Measurements from ENCODE around the gene PGM3. TPM values are rescaled to one million over a fixed set of nuclear protein-coding genes. Genes with fewer than 3 reads are reported as not detected.

Gene PGM3
- total RNA-seq, 6 donors from 2014 or later = 7.8 to 36.3 (median 29.6) TPM

- Histone ChIP-seq H3K27me3 (no peaks in the 10 kb centered on the region), H3K4me3 (no peak overlapping the region), H3K9me3 (no peaks in the 10 kb centered on the region), H3K36me3 (peaks cover 6 to 65% (median 14%) of the 10 kb centered on the region in 4 donors), H3K4me1 (no peaks in the 10 kb centered on the region), H3K27ac (no peak overlapping the region)
- 92 to 96% methylated on average over 1 of the region's 1 CpG for WGBS, 2 donors
- ATAC-seq (ENCODE audit: low FRiP score in 2 of 2) (no peak), DNase-seq (no peak)
- TF ChIP-seq POLR2AphosphoS5 (IDR thresholded peaks at IDR 0.05) (no peak), EP300 (IDR thresholded peaks at IDR 0.05) (no peak), POLR2A (IDR thresholded peaks at IDR 0.05) (no peak), CTCF (IDR thresholded peaks at IDR 0.05) (no peak)
Measured at GRCh38 chr6:83160167-83160566, 32.9 kb downstream of the PGM3 start.

GRCh38 chr6:83155794-83156193 is 37.3 kb downstream of the PGM3 start:
- 82 to 88% methylated on average over 2 of the region's 2 CpGs for WGBS, 2 donors
- Histone ChIP-seq H3K27me3 (no peaks in the 10 kb centered on the region), H3K36me3 (peaks cover 6 to 91% (median 31%) of the 10 kb centered on the region in 4 donors), H3K4me1 (no peaks in the 10 kb centered on the region), H3K4me3 (no peak overlapping the region), H3K9me3 (no peaks in the 10 kb centered on the region), H3K27ac (no peak overlapping the region)
- ATAC-seq (ENCODE audit: low FRiP score in 2 of 2) = no peak
- no peak for DNase-seq
- TF ChIP-seq POLR2AphosphoS5 (IDR thresholded peaks at IDR 0.05) (no peak), EP300 (IDR thresholded peaks at IDR 0.05) (no peak), POLR2A (IDR thresholded peaks at IDR 0.05) (no peak), CTCF (IDR thresholded peaks at IDR 0.05) (no peak)

DNA sequence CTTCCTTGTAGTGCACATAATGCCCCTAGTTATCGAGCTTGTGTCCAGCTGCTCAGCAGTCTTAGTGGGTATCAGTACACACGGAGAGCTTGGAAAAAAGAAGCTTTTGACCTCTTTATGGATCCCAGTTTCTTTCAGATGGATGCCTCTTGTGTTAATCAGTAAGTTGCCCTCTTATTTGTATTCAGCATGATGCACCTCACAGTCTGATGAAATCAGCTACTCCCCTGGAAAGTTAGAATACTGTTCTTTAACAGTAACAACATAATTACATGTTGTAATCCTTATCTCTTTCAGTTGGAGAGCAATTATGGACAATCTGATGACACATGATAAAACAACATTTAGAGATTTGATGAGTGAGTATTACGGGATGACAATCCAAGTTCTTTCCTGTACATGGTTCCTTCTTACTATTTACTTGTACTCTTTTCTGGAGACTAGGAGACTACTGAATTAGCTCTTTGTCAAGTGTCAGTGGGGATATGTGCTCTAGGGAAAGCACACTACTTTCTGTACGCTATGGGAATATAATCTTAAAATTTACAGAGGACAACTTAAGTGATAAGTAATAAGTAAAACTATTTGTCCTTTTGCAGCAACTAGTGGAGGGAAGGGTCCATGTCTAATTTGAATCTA is 39.1 kb downstream of the PGM3 start:
- no peak for DNase-seq
- no peak for ATAC-seq (ENCODE audit: low FRiP score in 2 of 2)
- WGBS, 2 donors = 90 to 93% methylated on average over 4 of the region's 4 CpGs
- Histone ChIP-seq H3K4me3 (no peak overlapping the region), H3K27me3 (no peaks in the 10 kb centered on the region), H3K36me3 (peaks cover 0 to 83% (median 31%) of the 10 kb centered on the region in 4 donors), H3K27ac (no peak overlapping the region), H3K4me1 (no peaks in the 10 kb centered on the region), H3K9me3 (no peaks in the 10 kb centered on the region)
- TF ChIP-seq POLR2AphosphoS5 (IDR thresholded peaks at IDR 0.05) (no peak), POLR2A (IDR thresholded peaks at IDR 0.05) (no peak), CTCF (IDR thresholded peaks at IDR 0.05) (no peak), EP300 (IDR thresholded peaks at IDR 0.05) (no peak)

GRCh38 chr6:83152913-83153312 is 40.2 kb downstream of the PGM3 start:
- Histone ChIP-seq H3K4me3 (no peak overlapping the region), H3K9me3 (no peaks in the 10 kb centered on the region), H3K27ac (no peak overlapping the region), H3K4me1 (no peaks in the 10 kb centered on the region), H3K36me3 (peaks cover 0 to 81% (median 29%) of the 10 kb centered on the region in 4 donors), H3K27me3 (no peaks in the 10 kb centered on the region)
- DNase-seq = no peak
- TF ChIP-seq CTCF (IDR thresholded peaks at IDR 0.05) (no peak), EP300 (IDR thresholded peaks at IDR 0.05) (no peak), POLR2A (IDR thresholded peaks at IDR 0.05) (no peak), POLR2AphosphoS5 (IDR thresholded peaks at IDR 0.05) (no peak)
- WGBS, 2 donors = 85 to 94% methylated on average over 1 of the region's 1 CpG
- no peak for ATAC-seq (ENCODE audit: low FRiP score in 2 of 2)

GRCh38 chr6:83151114-83151513 is 42.0 kb downstream of the PGM3 start:
- ATAC-seq (ENCODE audit: low FRiP score in 2 of 2) (no peak), DNase-seq (no peak)
- H3K27ac ChIP-seq = no peak overlapping the region
- no peaks in the 10 kb centered on the region for H3K27me3 ChIP-seq
- TF ChIP-seq POLR2A (IDR thresholded peaks at IDR 0.05) (no peak), CTCF (IDR thresholded peaks at IDR 0.05) (no peak), EP300 (IDR thresholded peaks at IDR 0.05) (no peak), POLR2AphosphoS5 (IDR thresholded peaks at IDR 0.05) (no peak)
- peaks cover 0 to 82% (median 25%) of the 10 kb centered on the region in 4 donors for H3K36me3 ChIP-seq
- H3K4me1 ChIP-seq = no peaks in the 10 kb centered on the region
- no peaks in the 10 kb centered on the region for H3K9me3 ChIP-seq
- 94 to 99% methylated on average over 2 of the region's 2 CpGs for WGBS, 2 donors
- no peak overlapping the region for H3K4me3 ChIP-seq
